Mammary epithelial cell (primary cell): Measurements from ENCODE around the gene DTD1.

ENCODE experiments used
- EZH2 ChIP-seq: IDR thresholded peaks from 2 replicates; pipeline ENCODE4 v1.6.1; 2012; ENCODE audit warnings: low read length, inconsistent platforms, borderline replicate concordance
- TF ChIP-seq, protein P1 (sequence below), 2 donors: IDR thresholded peaks in 1 of 2; conservative IDR thresholded peaks in 1 of 2; 2 replicates each; pipeline ENCODE4 v1.5.1; 2011 to 2012; ENCODE audit warnings: inconsistent platforms in 2 of 2, low read length in 2 of 2, mild to moderate bottlenecking in 2 of 2, control low read depth in 1 of 2, low read depth in 1 of 2; ENCODE audit not compliant: insufficient read depth in 1 of 2; ENCODE audit errors: extremely low read depth in 1 of 2

DNA sequence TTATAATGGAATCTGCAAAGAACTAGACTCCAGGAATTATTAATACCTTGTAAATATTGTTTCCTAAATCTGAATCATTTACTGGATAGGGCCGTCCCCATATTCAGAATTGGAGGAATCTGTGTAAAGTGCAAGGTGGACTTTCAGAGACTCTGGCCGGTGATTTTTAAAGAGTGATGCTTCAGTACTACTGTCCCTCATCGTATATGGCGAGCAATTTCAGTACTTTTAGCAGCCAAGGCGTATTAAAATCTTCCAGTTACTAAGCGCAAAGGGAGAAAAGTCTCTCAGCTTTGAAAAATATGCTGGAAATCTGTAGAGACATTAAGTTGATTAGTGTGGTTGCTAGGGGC lies 20.1 kb upstream of the DTD1 start:
- TF ChIP-seq, protein P1, sequence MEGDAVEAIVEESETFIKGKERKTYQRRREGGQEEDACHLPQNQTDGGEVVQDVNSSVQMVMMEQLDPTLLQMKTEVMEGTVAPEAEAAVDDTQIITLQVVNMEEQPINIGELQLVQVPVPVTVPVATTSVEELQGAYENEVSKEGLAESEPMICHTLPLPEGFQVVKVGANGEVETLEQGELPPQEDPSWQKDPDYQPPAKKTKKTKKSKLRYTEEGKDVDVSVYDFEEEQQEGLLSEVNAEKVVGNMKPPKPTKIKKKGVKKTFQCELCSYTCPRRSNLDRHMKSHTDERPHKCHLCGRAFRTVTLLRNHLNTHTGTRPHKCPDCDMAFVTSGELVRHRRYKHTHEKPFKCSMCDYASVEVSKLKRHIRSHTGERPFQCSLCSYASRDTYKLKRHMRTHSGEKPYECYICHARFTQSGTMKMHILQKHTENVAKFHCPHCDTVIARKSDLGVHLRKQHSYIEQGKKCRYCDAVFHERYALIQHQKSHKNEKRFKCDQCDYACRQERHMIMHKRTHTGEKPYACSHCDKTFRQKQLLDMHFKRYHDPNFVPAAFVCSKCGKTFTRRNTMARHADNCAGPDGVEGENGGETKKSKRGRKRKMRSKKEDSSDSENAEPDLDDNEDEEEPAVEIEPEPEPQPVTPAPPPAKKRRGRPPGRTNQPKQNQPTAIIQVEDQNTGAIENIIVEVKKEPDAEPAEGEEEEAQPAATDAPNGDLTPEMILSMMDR (conservative IDR thresholded peaks at IDR 0.05 in 1 of 2, IDR thresholded peaks at IDR 0.05 in 1 of 2; ENCODE audit: extremely low read depth in 1 of 2, insufficient read depth in 1 of 2, low read depth in 1 of 2, low read length in 2 of 2), result no peak
- TF ChIP-seq EZH2, result no peak
